GM12878 (cell line): ENCODE data around the gene HERC5. TPM values are rescaled to one million over a fixed set of nuclear protein-coding genes. Genes with fewer than 3 reads are reported as not detected.

ENCODE experiments used
- polyA plus RNA-seq, 11 experiments: library from polyadenylated mRNA; depleted of rRNA in 4 of 11; unstranded in 6 of 11; stranded (reverse) in 5 of 11; fragments of >200 nt; fragmentation: Nextera tagmentation in 4 of 11; fragmentation: Illumina TruSeq in 1 of 11; extraction: Ambion mirVana in 4 of 11; extraction: Trizol in 1 of 11; gene quantifications; 1 replicate in 1 of 11; 2 replicates in 10 of 11; pipeline versions ENCODE4 v1.2.1 to v1.2.3, GENCODE V29; 2011 to 2016; ENCODE audit warnings: inconsistent platforms in 2 of 11, missing spikeins in 2 of 11, low read depth in 1 of 11
- total RNA-seq, 4 experiments: library from RNA; depleted of rRNA in 3 of 4; stranded (reverse); fragments of >200 nt in 3 of 4; fragmentation: Illumina TruSeq in 1 of 4; extraction: Trizol in 1 of 4; gene quantifications; 2 replicates each; pipeline versions ENCODE4 v1.2.1 to v1.2.3, GENCODE V29; 2013 to 2021

Gene HERC5
- total and polyA plus RNA-seq, 10 of the 15 experiments (the other 5 are each of a cell fraction or from before 2014, with no cell fraction given): 12.5 to 60.7 (median 25.1) TPM

Other genes starting within 250 kb of the HERC5 start
- 43.7 and 52.3 TPM in 2 replicates for gene PPM1K, start 172.6 kb upstream of the HERC5 start, total RNA-seq (2014; rRNA removed)
- gene PPM1K, start 172.6 kb upstream of the HERC5 start, total RNA-seq (2014; rRNA removed; fragmentation: Illumina TruSeq; extraction: Trizol): 41.7 and 47.1 TPM in 2 replicates
- gene PPM1K, start 172.6 kb upstream of the HERC5 start, total RNA-seq (2021): 48.3 and 48.4 TPM in 2 replicates
- 79.1 and 91.2 TPM in 2 replicates for gene PPM1K, start 172.6 kb upstream of the HERC5 start, polyA plus RNA-seq (2011; rRNA removed)
- 32.2 and 38.9 TPM in 2 replicates for gene PPM1K, start 172.6 kb upstream of the HERC5 start, polyA plus RNA-seq (2014; fragmentation: Illumina TruSeq; extraction: Trizol)
- 10 to 100 TPM; 25.3 to 25.4 TPM for gene PPM1K, start 172.6 kb upstream of the HERC5 start, polyA plus RNA-seq (2014; fragmentation: Nextera tagmentation; extraction: Ambion mirVana)
- gene PPM1K, start 172.6 kb upstream of the HERC5 start, polyA plus RNA-seq (2014; rRNA removed): 33.4 and 44.8 TPM in 2 replicates
- 10 to 100 TPM; 25.0 to 26.9 TPM for gene PPM1K, start 172.6 kb upstream of the HERC5 start, polyA plus RNA-seq (2016; fragmentation: Nextera tagmentation; extraction: Ambion mirVana)
- gene HERC6, start 78.3 kb upstream of the HERC5 start, total RNA-seq (2014; rRNA removed): 8.4 and 11.8 TPM in 2 replicates
- 6.3 and 7.5 TPM in 2 replicates for gene HERC6, start 78.3 kb upstream of the HERC5 start, total RNA-seq (2014; rRNA removed; fragmentation: Illumina TruSeq; extraction: Trizol)
- 5.8 and 5.9 TPM in 2 replicates for gene HERC6, start 78.3 kb upstream of the HERC5 start, total RNA-seq (2021)
- 24.5 and 26.4 TPM in 2 replicates for gene HERC6, start 78.3 kb upstream of the HERC5 start, polyA plus RNA-seq (2011; rRNA removed)
- 7.2 and 11.0 TPM in 2 replicates for gene HERC6, start 78.3 kb upstream of the HERC5 start, polyA plus RNA-seq (2014; fragmentation: Illumina TruSeq; extraction: Trizol)
- gene HERC6, start 78.3 kb upstream of the HERC5 start, polyA plus RNA-seq (2014; fragmentation: Nextera tagmentation; extraction: Ambion mirVana): 1 to 10 TPM; 1.7 to 2.2 TPM
- gene HERC6, start 78.3 kb upstream of the HERC5 start, polyA plus RNA-seq (2014; rRNA removed): 6.0 and 6.2 TPM in 2 replicates
- 1 to 10 TPM; 4.6 to 5.0 TPM for gene HERC6, start 78.3 kb upstream of the HERC5 start, polyA plus RNA-seq (2016; fragmentation: Nextera tagmentation; extraction: Ambion mirVana)
- 93.7 and 95.8 TPM in 2 replicates for gene PYURF, start 66.7 kb downstream of the HERC5 start, total RNA-seq (2014; rRNA removed)
- 55.7 and 57.6 TPM in 2 replicates for gene PYURF, start 66.7 kb downstream of the HERC5 start, total RNA-seq (2014; rRNA removed; fragmentation: Illumina TruSeq; extraction: Trizol)
- gene PYURF, start 66.7 kb downstream of the HERC5 start, total RNA-seq (2021): 60.3 and 63.4 TPM in 2 replicates
- gene PYURF, start 66.7 kb downstream of the HERC5 start, polyA plus RNA-seq (2011; rRNA removed): 99.9 and 144 TPM in 2 replicates
- 58.7 and 65.6 TPM in 2 replicates for gene PYURF, start 66.7 kb downstream of the HERC5 start, polyA plus RNA-seq (2014; fragmentation: Illumina TruSeq; extraction: Trizol)
- gene PYURF, start 66.7 kb downstream of the HERC5 start, polyA plus RNA-seq (2014; fragmentation: Nextera tagmentation; extraction: Ambion mirVana): 10 to 100 TPM; 16.7 to 58.1 TPM
- gene PYURF, start 66.7 kb downstream of the HERC5 start, polyA plus RNA-seq (2014; rRNA removed): 122 and 127 TPM in 2 replicates
- 100 to 1,000 TPM; 174 to 181 TPM for gene PYURF, start 66.7 kb downstream of the HERC5 start, polyA plus RNA-seq (2016; fragmentation: Nextera tagmentation; extraction: Ambion mirVana)
- 1.9 and 2.4 TPM in 2 replicates for gene HERC3, start 135.4 kb downstream of the HERC5 start, total RNA-seq (2014; rRNA removed)
- gene HERC3, start 135.4 kb downstream of the HERC5 start, total RNA-seq (2014; rRNA removed; fragmentation: Illumina TruSeq; extraction: Trizol): 2.7 and 3.0 TPM in 2 replicates
- 4.5 and 5.5 TPM in 2 replicates for gene HERC3, start 135.4 kb downstream of the HERC5 start, total RNA-seq (2021)
- gene HERC3, start 135.4 kb downstream of the HERC5 start, polyA plus RNA-seq (2011; rRNA removed): 18.2 and 22.9 TPM in 2 replicates
- gene HERC3, start 135.4 kb downstream of the HERC5 start, polyA plus RNA-seq (2014; fragmentation: Illumina TruSeq; extraction: Trizol): 3.9 and 4.6 TPM in 2 replicates
- gene HERC3, start 135.4 kb downstream of the HERC5 start, polyA plus RNA-seq (2014; fragmentation: Nextera tagmentation; extraction: Ambion mirVana): under 1 TPM; 0.52 to 0.82 TPM
- gene HERC3, start 135.4 kb downstream of the HERC5 start, polyA plus RNA-seq (2014; rRNA removed): 2.5 and 2.8 TPM in 2 replicates
- 1 to 10 TPM; 2.6 to 2.9 TPM for gene HERC3, start 135.4 kb downstream of the HERC5 start, polyA plus RNA-seq (2016; fragmentation: Nextera tagmentation; extraction: Ambion mirVana)
- gene NAP1L5, start 240.7 kb downstream of the HERC5 start, total RNA-seq (2014; rRNA removed): 3.2 and 4.4 TPM in 2 replicates
- gene NAP1L5, start 240.7 kb downstream of the HERC5 start, total RNA-seq (2014; rRNA removed; fragmentation: Illumina TruSeq; extraction: Trizol): 3.5 and 3.7 TPM in 2 replicates
- gene NAP1L5, start 240.7 kb downstream of the HERC5 start, total RNA-seq (2021): 2.9 and 3.0 TPM in 2 replicates
- gene NAP1L5, start 240.7 kb downstream of the HERC5 start, polyA plus RNA-seq (2011; rRNA removed): 3.8 and 5.9 TPM in 2 replicates
- 3.5 and 4.3 TPM in 2 replicates for gene NAP1L5, start 240.7 kb downstream of the HERC5 start, polyA plus RNA-seq (2014; fragmentation: Illumina TruSeq; extraction: Trizol)
- 1 to 10 TPM; 2.1 to 2.5 TPM for gene NAP1L5, start 240.7 kb downstream of the HERC5 start, polyA plus RNA-seq (2014; fragmentation: Nextera tagmentation; extraction: Ambion mirVana)
- 3.4 and 4.0 TPM in 2 replicates for gene NAP1L5, start 240.7 kb downstream of the HERC5 start, polyA plus RNA-seq (2014; rRNA removed)
- gene NAP1L5, start 240.7 kb downstream of the HERC5 start, polyA plus RNA-seq (2016; fragmentation: Nextera tagmentation; extraction: Ambion mirVana): 1 to 10 TPM; 4.3 to 5.3 TPM